Kidney (tissue), 14 donors: ENCODE measurements around the gene PRR33. TPM values are rescaled to one million over a fixed set of nuclear protein-coding genes. Genes with fewer than 3 reads are reported as not detected.
A peak's percentile ranks its signal among the peaks of the same experiment; 100 is the strongest.

Source experiments
- DNase-seq, 5 donors: peaks; one replicate each; pipeline ENCODE4 v3.0.0-alpha.2; 2013 to 2020
- FAIRE-seq: peaks from 2 replicates; lab custom pipeline; 2012; peaks lifted over from hg19 to GRCh38; lab: Jason Lieb, UNC
- H3K27ac ChIP-seq, 2 donors: one replicate each; pipeline ENCODE4 v1.7.0; 2013; ENCODE audit warnings: low read depth in 2 of 2, low read length in 2 of 2, inconsistent platforms in 1 of 2
- H3K27me3 ChIP-seq: one replicate; pipeline ENCODE4 v1.7.1; 2013; ENCODE audit warnings: low read length, inconsistent platforms; ENCODE audit not compliant: control insufficient read depth, insufficient read depth
- H3K36me3 ChIP-seq, 3 donors: one replicate each; pipeline versions ENCODE4 v1.7.0 to v1.7.1; 2013; ENCODE audit warnings: low read length in 3 of 3, control low read depth in 1 of 3, inconsistent platforms in 1 of 3; ENCODE audit not compliant: insufficient read depth in 3 of 3, control insufficient read depth in 2 of 3
- H3K4me1 ChIP-seq, 3 donors: one replicate each; pipeline versions ENCODE4 v1.7.0 to v1.7.1; 2013; ENCODE audit warnings: low read length in 3 of 3, inconsistent platforms in 1 of 3, low read depth in 1 of 3; ENCODE audit not compliant: control insufficient read depth in 2 of 3, insufficient read depth in 2 of 3
- H3K4me3 ChIP-seq, 3 donors: one replicate each; pipeline versions ENCODE4 v1.7.0 to v1.8.1; 2013; ENCODE audit warnings: low read length in 3 of 3, control low read depth in 1 of 3, inconsistent platforms in 1 of 3
- H3K9ac ChIP-seq, 3 donors: one replicate each; pipeline versions ENCODE4 v1.7.0 to v1.7.1; 2013; ENCODE audit warnings: low read length in 3 of 3, control low read depth in 1 of 3, inconsistent platforms in 1 of 3
- H3K9me3 ChIP-seq, 3 donors: one replicate each; pipeline versions ENCODE4 v1.7.0 to v1.7.1; 2013; ENCODE audit warnings: low read length in 3 of 3, control low read depth in 1 of 3, inconsistent platforms in 1 of 3; ENCODE audit not compliant: control insufficient read depth in 2 of 3, insufficient read depth in 1 of 3
- CTCF ChIP-seq: IDR thresholded peaks from 3 replicates; pipeline ENCODE4 v1.5.1; 2012; ENCODE audit warnings: mild to moderate bottlenecking, moderate library complexity, borderline replicate concordance; ENCODE audit not compliant: insufficient read depth; ENCODE audit errors: extremely low read depth
- intact Hi-C: fragments of 100-400 bp; cut with DNase I; formaldehyde crosslinking; loops from one replicate; pipeline ENCODE4 v1.11.1; 2022
- polyA plus RNA-seq: library from polyadenylated mRNA; stranded (reverse); fragments of 350-450 nt; fragmentation: Illumina TruSeq; extraction: RNeasy Lipid Tissue Mini Kit (QIAGEN cat#74804); gene quantifications from one replicate; pipeline ENCODE4 v1.2.3, GENCODE V29; 2014; ENCODE audit warnings: low read depth, low replicate concordance; ENCODE audit not compliant: insufficient read depth
- total RNA-seq: library from RNA; stranded (reverse); fragmentation: NEBNext Ultra II Directional; extraction: Animal tissue kit (Norgen Biotek cat#: 25700); gene quantifications from one replicate; pipeline ENCODE4 v1.2.1, GENCODE V29; 2021
- donor health status: control.
- donor health status: control.
- donor health status: control.
- donor health status: control.
- donor health status: control.
- donor health status: DM: yes; HTN: yes; CAD: no.
- donor health status: Normal renal cell carcinoma (clear cell type).

PRR33 gene
- total and polyA plus RNA-seq, 2 donors from 2014 or later: not detected

- Histone ChIP-seq H3K9ac (no peak overlapping the region), H3K27me3 (peaks cover 2% of the 10 kb centered on the region), H3K9me3 (no peaks in the 10 kb centered on the region), H3K36me3 (no peaks in the 10 kb centered on the region), H3K27ac (peak overlapping the region in 1 of 2 donors; percentile 48), H3K4me1 (peaks cover 3 to 12% (median 4%) of the 10 kb centered on the region in 3 donors), H3K4me3 (no peak overlapping the region)
- FAIRE-seq (no peak), DNase-seq (peak in 1 of 5 donors; percentile 74)
- intact Hi-C loops: no loop called here
- TF ChIP-seq CTCF: no peak
Measured at GRCh38 chr11:1843796-1844195, 47.9 kb downstream of the PRR33 start.

- H3K4me3 ChIP-seq: no peak overlapping the region
- no peak overlapping the region for H3K9ac ChIP-seq
- peaks cover 3 to 12% (median 4%) of the 10 kb centered on the region in 3 donors for H3K4me1 ChIP-seq
- intact Hi-C loops: no loop called here
- FAIRE-seq (no peak), DNase-seq (peak in 1 of 5 donors; percentile 60)
- no peak overlapping the region for H3K27ac ChIP-seq
- H3K27me3 ChIP-seq: peaks cover 2% of the 10 kb centered on the region
- no peaks in the 10 kb centered on the region for H3K36me3 ChIP-seq
- no peaks in the 10 kb centered on the region for H3K9me3 ChIP-seq
- no peak for TF ChIP-seq CTCF
Measured at GRCh38 chr11:1843098-1843473, 48.6 kb downstream of the PRR33 start.

- Histone ChIP-seq H3K9me3 (no peaks in the 10 kb centered on the region), H3K27me3 (peaks cover 2% of the 10 kb centered on the region), H3K27ac (no peak overlapping the region), H3K36me3 (no peaks in the 10 kb centered on the region), H3K9ac (no peak overlapping the region), H3K4me1 (peaks cover 3 to 12% (median 4%) of the 10 kb centered on the region in 3 donors), H3K4me3 (no peak overlapping the region)
- FAIRE-seq: no peak
- DNase-seq: peak in 1 of 5 donors; percentile 78
- intact Hi-C loops: no loop called here
- TF ChIP-seq CTCF: no peak
Measured at GRCh38 chr11:1842149-1843097, 49.3 kb downstream of the PRR33 start.
